K562 (cell line): ENCODE data around the gene RNASEH1. TPM values are rescaled to one million over a fixed set of nuclear protein-coding genes. Genes with fewer than 3 reads are reported as not detected.
A peak's percentile ranks its signal among the peaks of the same experiment; 100 is the strongest.

Experiments
- ATAC-seq: fragments of 200-7000 bp; cut with Tn5 transposase; 3 replicates; pipeline ENCODE4 v1.9.1; 2020; ENCODE audit warnings: moderate library complexity
- BruUV-seq: library from RNA; stranded (reverse); fragments of 400-500 nt; replicated peaks from 2 replicates; lab custom pipeline; 2021; lab: Mats Ljungman, UMichigan
- CTCF ChIA-PET: fragments of 300-600 bp; formaldehyde crosslinking; extraction: SDS; loops from one replicate; lab custom pipeline; 2021; ENCODE audit warnings: low intra/inter-chr PET ratio; lab: Yijun Ruan, JAX
- POLR2A ChIA-PET: fragments of 300-600, 350-650 bp; sonication (Branson Sonifier 250); formaldehyde crosslinking; extraction: SDS; loops from one replicate; lab custom pipeline; 2021; ENCODE audit warnings: antibody characterized with exemption, inconsistent platforms; lab: Yijun Ruan, JAX
- DNase-seq, 4 experiments: peaks; one replicate each; pipeline versions ENCODE4 v3.0.0 to v3.0.0-alpha.2; 2011 to 2018; ENCODE audit warnings: low spot score in 3 of 4, mixed read lengths in 3 of 4; ENCODE audit errors: extremely low read depth in 1 of 4
- FAIRE-seq: peaks from 2 replicates; lab custom pipeline; 2011; peaks lifted over from hg19 to GRCh38; lab: Jason Lieb, UNC
- H2AFZ ChIP-seq: 2 replicates; pipeline ENCODE4 v1.6.0; 2011; ENCODE audit warnings: low read depth, low read length, control low read depth, inconsistent platforms
- H3K27ac ChIP-seq: fragments of 200-600 bp; 3 replicates; pipeline ENCODE4 v1.8.0; 2011; ENCODE audit warnings: low read depth, mild to moderate bottlenecking, control low read depth, inconsistent platforms, low read length, moderate library complexity, mixed read lengths; ENCODE audit errors: extremely low read depth
- H3K27me3 ChIP-seq, 2 experiments: fragments of 300-600 bp in 1 of 2; 2 replicates in 1 of 2; 3 replicates in 1 of 2; pipeline versions ENCODE4 v1.6.0 to v1.8.0; 2011; ENCODE audit warnings: inconsistent platforms in 2 of 2, low read length in 2 of 2, mild to moderate bottlenecking in 1 of 2, mixed read lengths in 1 of 2, moderate library complexity in 1 of 2; ENCODE audit not compliant: control insufficient read depth in 2 of 2, insufficient read depth in 2 of 2
- H3K36me3 ChIP-seq: fragments of 300-600 bp; 3 replicates; pipeline ENCODE4 v1.8.0; 2011; ENCODE audit warnings: mild to moderate bottlenecking, low read length, inconsistent platforms; ENCODE audit not compliant: control insufficient read depth, insufficient read depth
- H3K4me1 ChIP-seq, 2 experiments: fragments of 200-600 bp in 1 of 2; replicated peaks in 1 of 2; 2 replicates in 1 of 2; 3 replicates in 1 of 2; pipeline versions ENCODE4 v1.5.1 to v1.8.0; 2011; ENCODE audit warnings: inconsistent platforms in 2 of 2, low read length in 2 of 2, mild to moderate bottlenecking in 1 of 2, mixed read lengths in 1 of 2, moderate library complexity in 1 of 2; ENCODE audit not compliant: control insufficient read depth in 2 of 2, insufficient read depth in 2 of 2
- H3K4me2 ChIP-seq: 2 replicates; pipeline ENCODE4 v1.6.1; 2011; ENCODE audit warnings: low read length, control low read depth, inconsistent platforms, mixed read lengths; ENCODE audit not compliant: insufficient read depth
- H3K4me3 ChIP-seq: fragments of 200-600 bp; sonication (generic), shearing (Covaris generic); 2 replicates; pipeline ENCODE4 v1.5.1; 2016; ENCODE audit warnings: control low read depth, inconsistent platforms
- H3K79me2 ChIP-seq: fragments of 200-600 bp; 3 replicates; pipeline ENCODE4 v1.8.0; 2011; ENCODE audit warnings: low read length, inconsistent platforms; ENCODE audit not compliant: control insufficient read depth, insufficient read depth
- H3K9ac ChIP-seq, 2 experiments: 2 replicates each; pipeline versions ENCODE4 v1.6.0 to v1.6.1; 2011; ENCODE audit warnings: low read depth in 2 of 2, low read length in 2 of 2, control low read depth in 1 of 2, inconsistent platforms in 1 of 2, mild to moderate bottlenecking in 1 of 2, mixed read lengths in 1 of 2; ENCODE audit not compliant: insufficient read depth in 1 of 2
- H3K9me1 ChIP-seq: one replicate; pipeline ENCODE4 v1.6.0; 2011; ENCODE audit warnings: inconsistent platforms, mild to moderate bottlenecking, low read length, moderate library complexity; ENCODE audit not compliant: control insufficient read depth, insufficient read depth
- H3K9me3 ChIP-seq: replicated peaks from 2 replicates; pipeline ENCODE4 v1.5.1; 2011; ENCODE audit warnings: low read depth, low read length, inconsistent platforms; ENCODE audit not compliant: control insufficient read depth, insufficient read depth
- H4K20me1 ChIP-seq: replicated peaks from 2 replicates; pipeline ENCODE4 v1.6.1; 2011; ENCODE audit warnings: low read length, inconsistent platforms, mixed read lengths; ENCODE audit not compliant: control insufficient read depth, insufficient read depth
- ATF7 ChIP-seq: fragments of 450-650 bp; IDR thresholded peaks from 2 replicates; pipeline ENCODE4 v1.7.1; 2014; ENCODE audit warnings: mild to moderate bottlenecking, moderate library complexity
- C11orf30 ChIP-seq: fragments of 450-650 bp; IDR thresholded peaks from 2 replicates; pipeline ENCODE4 v1.6.1; 2016; ENCODE audit warnings: low read depth, mild to moderate bottlenecking
- CEBPG ChIP-seq, 3 experiments: fragments of 200-800 bp in 1 of 3; sonication (Bioruptor generic) in 1 of 3; sonication (generic) in 1 of 3; formaldehyde crosslinking in 1 of 3; IDR thresholded peaks in 2 of 3; conservative IDR thresholded peaks in 1 of 3; 2 replicates each; pipeline versions ENCODE4 v1.6.1 to v1.8.0; 2016 to 2022; ENCODE audit warnings: missing compliant biosample characterization in 2 of 3, missing genetic modification characterization in 2 of 3, mild to moderate bottlenecking in 1 of 3, missing genetic modification reagents in 1 of 3
- FOXP1 ChIP-seq: sonication (generic); formaldehyde crosslinking; IDR thresholded peaks from 2 replicates; pipeline ENCODE4 v1.8.0; 2022; ENCODE audit warnings: mild to moderate bottlenecking, missing genetic modification reagents
- IRF2 ChIP-seq: sonication (generic); formaldehyde crosslinking; IDR thresholded peaks from 2 replicates; pipeline ENCODE4 v1.8.1; 2022; ENCODE audit warnings: mild to moderate bottlenecking, missing genetic modification reagents
- MAFG ChIP-seq: fragments of 450-650 bp; conservative IDR thresholded peaks from 2 replicates; pipeline ENCODE4 v1.6.1; 2016; ENCODE audit warnings: missing genetic modification characterization, missing compliant biosample characterization
- MAFK ChIP-seq: IDR thresholded peaks from 2 replicates; pipeline ENCODE4 v1.6.1; 2011; ENCODE audit warnings: low read length, improper control_type of control experiment
- NCOA2 ChIP-seq, 2 experiments: fragments of 450-650 bp; IDR thresholded peaks; 2 replicates each; pipeline ENCODE4 v1.6.1; 2018; ENCODE audit warnings: mild to moderate bottlenecking in 2 of 2, moderate library complexity in 1 of 2; ENCODE audit not compliant: partially characterized antibody in 2 of 2
- NFYB ChIP-seq: IDR thresholded peaks from 2 replicates; pipeline ENCODE4 v1.6.1; 2011; ENCODE audit warnings: mild to moderate bottlenecking, moderate library complexity; ENCODE audit not compliant: insufficient read length; ENCODE audit errors: extremely low read depth
- PTBP1 ChIP-seq: fragments of 200-400 bp; formaldehyde crosslinking; IDR thresholded peaks from 2 replicates; pipeline ENCODE4 v1.6.1; 2017; ENCODE audit warnings: low read depth, low read length
- TAF1 ChIP-seq: IDR thresholded peaks from 2 replicates; pipeline ENCODE4 v1.6.1; 2011; ENCODE audit warnings: mild to moderate bottlenecking, low read length, moderate library complexity; ENCODE audit not compliant: insufficient read depth, control insufficient read depth, severe bottlenecking; ENCODE audit errors: extremely low read depth
- ZBTB7A ChIP-seq: IDR thresholded peaks from 2 replicates; pipeline ENCODE4 v1.6.1; 2011; ENCODE audit warnings: low read depth, mild to moderate bottlenecking, low read length, moderate library complexity, borderline replicate concordance; ENCODE audit not compliant: control insufficient read depth
- ZC3H11A ChIP-seq: IDR thresholded peaks from 2 replicates; pipeline ENCODE4 v1.6.1; 2012; ENCODE audit warnings: low read depth, low read length, improper control_type of control experiment
- ZFP1 ChIP-seq: fragments of 450-650 bp; formaldehyde crosslinking; IDR thresholded peaks from 2 replicates; pipeline ENCODE4 v1.4.0; 2020; ENCODE audit warnings: mild to moderate bottlenecking, mixed read lengths
- ZNF316 ChIP-seq: fragments of 450-650 bp; IDR thresholded peaks from 2 replicates; pipeline ENCODE4 v1.6.1; 2016
- ZNF445 ChIP-seq: fragments of 250-450 bp; sonication (Bioruptor Pico); IDR thresholded peaks from 2 replicates; pipeline ENCODE4 v1.4.0; 2020; ENCODE audit warnings: low read depth, mild to moderate bottlenecking, moderate library complexity
- WGBS: fragments of 100-300 bp; shearing (Covaris generic); methylation state at CpG from one replicate; pipeline ENCODE4 v1.1.6; 2016; ENCODE audit warnings: low coverage, mixed read lengths; ENCODE audit not compliant: insufficient coverage; ENCODE audit errors: missing lambda C conversion rate; 5-methylcytosine and 5-hydroxymethylcytosine counted together
- in situ Hi-C: fragments of 300-500 bp; cut with MboI; formaldehyde crosslinking; loops from 4 replicates; pipeline ENCODE4 v1.15.0; 2018; ENCODE audit warnings: inconsistent platforms, mixed read lengths
- intact Hi-C: fragments of 100-400 bp; cut with micrococcal nuclease; formaldehyde crosslinking; loops from 2 replicates; pipeline ENCODE4 v1.14.2; 2022
- polyA plus RNA-seq, 8 experiments: library from polyadenylated mRNA; depleted of rRNA in 4 of 8; stranded (reverse) in 5 of 8; unstranded in 3 of 8; fragments of >200 nt; fragmentation: Nextera tagmentation in 2 of 8; fragmentation: Illumina TruSeq in 1 of 8; extraction: Ambion mirVana in 2 of 8; extraction: Trizol in 1 of 8; gene quantifications; 2 replicates each; pipeline versions ENCODE4 v1.2.1 to v1.2.3, GENCODE V29; 2011 to 2014; ENCODE audit warnings: inconsistent platforms in 1 of 8, missing spikeins in 1 of 8
- total RNA-seq, 7 experiments: library from RNA; depleted of rRNA in 6 of 7; stranded (reverse); fragments of >200 nt in 6 of 7; fragmentation: Illumina TruSeq in 2 of 7; extraction: Trizol in 2 of 7; gene quantifications; 2 replicates each; pipeline versions ENCODE4 v1.2.1 to v1.2.3, GENCODE V29; 2011 to 2021; ENCODE audit warnings: low replicate concordance in 1 of 7

RNASEH1 gene
- total and polyA plus RNA-seq, 9 of the 15 experiments (the other 6 are each of a cell fraction or from before 2014, with no cell fraction given): 25.7 to 47.5 (median 42.8) TPM

GRCh38 chr2:3543023-3543683 is 15.0 kb downstream of the RNASEH1 start:
- no peaks in the 10 kb centered on the region for H3K9me3 ChIP-seq
- BruUV-seq: no TSS peak
- no peak overlapping the region for H2AFZ ChIP-seq
- intact Hi-C loops: no loop called here
- no peaks in the 10 kb centered on the region for H3K9me1 ChIP-seq
- H3K4me1 ChIP-seq: no peaks in the 10 kb centered on the region
- no peak overlapping the region for H3K4me3 ChIP-seq
- no peak overlapping the region for H3K9ac ChIP-seq
- no peak for FAIRE-seq
- no peak overlapping the region for H3K27ac ChIP-seq
- 72% methylated on average over 6 of the region's 6 CpGs for WGBS
- CTCF ChIA-PET: no interaction called here
- H4K20me1 ChIP-seq: no peaks in the 10 kb centered on the region
- POLR2A ChIA-PET: interaction anchor here (0.6 to 1.9 kb wide), 5 partner anchors 9 to 109 kb away, joined by 4 to 8 read pairs (median 4); partner anchors contain the start of gene RNASEH1
- in situ Hi-C loops: no loop called here
- ATAC-seq: no peak
- TF ChIP-seq FOXP1 (no peak), ATF7 (no peak), ZFP1 (CRISPR knock-in tag) (no peak), PTBP1 (no peak), ZBTB7A (no peak)
- peaks cover 78% of the 10 kb centered on the region for H3K36me3 ChIP-seq
- H3K27me3 ChIP-seq: no peaks in the 10 kb centered on the region
- DNase-seq: no peak
- no peak overlapping the region for H3K4me2 ChIP-seq
- H3K79me2 ChIP-seq: peaks cover 5% of the 10 kb centered on the region

GRCh38 chr2:3542107-3542506 is 16.0 kb downstream of the RNASEH1 start:
- Histone ChIP-seq H2AFZ (no peak overlapping the region), H3K9ac (no peak overlapping the region), H3K9me3 (no peaks in the 10 kb centered on the region), H3K27ac (no peak overlapping the region), H3K4me3 (no peak overlapping the region), H3K4me1 (peaks cover 0 to under 1% of the 10 kb centered on the region in 2 experiments; a peak in 2 of 5 replicates), H3K4me2 (no peak overlapping the region), H4K20me1 (no peaks in the 10 kb centered on the region), H3K36me3 (peaks cover 71% of the 10 kb centered on the region), H3K79me2 (peaks cover 4% of the 10 kb centered on the region), H3K9me1 (no peaks in the 10 kb centered on the region), H3K27me3 (no peaks in the 10 kb centered on the region)
- CTCF ChIA-PET: no interaction called here
- intact Hi-C loops (no loop called here), in situ Hi-C loops (no loop called here)
- WGBS: 87% methylated on average over 5 of the region's 5 CpGs
- DNase-seq (no peak), FAIRE-seq (no peak), ATAC-seq (no peak)
- no TSS peak for BruUV-seq
- POLR2A ChIA-PET: no interaction called here
- no peak for TF ChIP-seq NFYB
- TF ChIP-seq ZNF445 (CRISPR knock-in tag): no peak
- peak; percentile 72 for TF ChIP-seq C11orf30
- TF ChIP-seq TAF1: no peak
- TF ChIP-seq ZNF316: peak; percentile 89
- TF ChIP-seq IRF2 (CRISPR knock-in tag): no peak
- TF ChIP-seq CEBPG (CRISPR knock-in tag; IDR thresholded peaks at IDR 0.05): no peak
- TF ChIP-seq CEBPG (tag; conservative IDR thresholded peaks at IDR 0.05 in 1 of 2, IDR thresholded peaks at IDR 0.05 in 1 of 2): no peak
- TF ChIP-seq MAFK: 0 out of 2 replicates have a peak, but pooled peaks have one; percentile 42
- TF ChIP-seq MAFG: peak; percentile 71
- TF ChIP-seq ZC3H11A: no peak
- TF ChIP-seq NCOA2 (IDR thresholded peaks at IDR 0.05; ENCODE audit: partially characterized antibody in 2 of 2): no peak
